B cell (primary cell): ENCODE measurements around the gene RAPGEF1. TPM values are rescaled to one million over a fixed set of nuclear protein-coding genes. Genes with fewer than 3 reads are reported as not detected.

Source experiments
- ATAC-seq: fragments of 200-7000 bp; cut with Tn5 transposase; one replicate; pipeline ENCODE4 v1.10.0; 2021; ENCODE audit warnings: low read depth, mild to moderate bottlenecking, moderate number of reproducible peaks, moderate library complexity
- CTCF ChIA-PET: fragments of 350-600 bp; sonication (Branson Sonifier 250); formaldehyde crosslinking; loops from one replicate; lab custom pipeline; 2021; ENCODE audit warnings: antibody characterized with exemption, inconsistent platforms; lab: Charles Lee
- POLR2A ChIA-PET: fragments of 350-600 bp; sonication (Branson Sonifier 250); formaldehyde crosslinking; loops from one replicate; lab custom pipeline; 2021; ENCODE audit warnings: antibody characterized with exemption; lab: Charles Lee
- DNase-seq: peaks from one replicate; pipeline ENCODE4 v3.0.0; 2013
- H2AFZ ChIP-seq: 2 replicates; pipeline ENCODE4 v1.6.1; 2012; ENCODE audit warnings: mild to moderate bottlenecking, low read depth, low read length; ENCODE audit not compliant: insufficient read depth, poor library complexity, severe bottlenecking
- H3K27ac ChIP-seq, 2 donors: 1 replicate in 1 of 2; 2 replicates in 1 of 2; pipeline ENCODE4 v1.5.1; 2012 to 2013; ENCODE audit warnings: low read length in 2 of 2, mild to moderate bottlenecking in 2 of 2, moderate library complexity in 1 of 2
- H3K27me3 ChIP-seq, 4 experiments: fragments of 200-600 bp in 1 of 4; sonication (generic) in 1 of 4; replicated peaks in 1 of 4; 1 replicate in 2 of 4; 2 replicates in 2 of 4; pipeline versions ENCODE4 v1.6.1 to v1.7.0; 2013 to 2016; ENCODE audit warnings: low read length in 3 of 4, mild to moderate bottlenecking in 2 of 4, mixed read lengths in 1 of 4, moderate library complexity in 1 of 4; ENCODE audit not compliant: insufficient read depth in 4 of 4, control insufficient read depth in 3 of 4; ENCODE audit errors: control extremely low read depth in 1 of 4
- H3K36me3 ChIP-seq, 2 experiments: replicated peaks in 1 of 2; 1 replicate in 1 of 2; 2 replicates in 1 of 2; pipeline versions ENCODE4 v1.6.1 to v1.7.1; 2013; ENCODE audit warnings: low read length in 1 of 2; ENCODE audit not compliant: insufficient read depth in 2 of 2, control insufficient read depth in 1 of 2; ENCODE audit errors: control extremely low read depth in 1 of 2, extremely low read depth in 1 of 2
- H3K4me1 ChIP-seq, 2 donors: fragments of 200-600 bp in 1 of 2; sonication (generic) in 1 of 2; 1 replicate in 1 of 2; 2 replicates in 1 of 2; pipeline versions ENCODE4 v1.5.1 to v1.6.1; 2013 to 2017; ENCODE audit warnings: low read length in 2 of 2; ENCODE audit not compliant: control insufficient read depth in 2 of 2, insufficient read depth in 2 of 2
- H3K4me2 ChIP-seq: replicated peaks from 2 replicates; pipeline ENCODE3; 2012; ENCODE audit warnings: mild to moderate bottlenecking, low read depth, low read length; ENCODE audit not compliant: poor library complexity, severe bottlenecking
- H3K4me3 ChIP-seq, 5 experiments: fragments of 200-600 bp in 1 of 5; sonication (generic) in 1 of 5; 1 replicate in 3 of 5; 2 replicates in 2 of 5; pipeline versions ENCODE4 v1.5.1 to v1.7.0; 2011 to 2016; ENCODE audit warnings: low read length in 4 of 5, mild to moderate bottlenecking in 4 of 5, low read depth in 2 of 5, control low read depth in 1 of 5, moderate library complexity in 1 of 5; ENCODE audit not compliant: insufficient read depth in 1 of 5; ENCODE audit errors: control extremely low read depth in 1 of 5, extremely low read depth in 1 of 5
- H3K79me2 ChIP-seq: fragments of 200-600 bp; sonication (generic); one replicate; pipeline ENCODE4 v1.6.0; 2016; ENCODE audit warnings: low read length; ENCODE audit not compliant: control insufficient read depth, insufficient read depth
- H3K9ac ChIP-seq: fragments of 200-600 bp; sonication (generic); 2 replicates; pipeline ENCODE4 v1.6.1; 2017; ENCODE audit warnings: mild to moderate bottlenecking, low read length, moderate library complexity
- H3K9me3 ChIP-seq, 3 donors: one replicate each; pipeline versions ENCODE4 v1.6.1 to v1.7.1; 2013; ENCODE audit warnings: low read length in 2 of 3; ENCODE audit not compliant: control insufficient read depth in 2 of 3, insufficient read depth in 1 of 3; ENCODE audit errors: control extremely low read depth in 1 of 3
- H4K20me1 ChIP-seq: 2 replicates; pipeline ENCODE4 v1.6.0; 2012; ENCODE audit warnings: mild to moderate bottlenecking, low read length; ENCODE audit not compliant: insufficient read depth, control insufficient read depth, poor library complexity, severe bottlenecking
- H3K27ac Mint-ChIP-seq: one replicate; pipeline ENCODE4 v1.8.0; 2021; ENCODE audit warnings: mixed read lengths
- H3K27me3 Mint-ChIP-seq: one replicate; pipeline ENCODE4 v1.8.0; 2021; ENCODE audit warnings: mixed read lengths
- H3K4me1 Mint-ChIP-seq: one replicate; pipeline ENCODE4 v1.8.0; 2021; ENCODE audit warnings: mixed read lengths
- H3K4me3 Mint-ChIP-seq: one replicate; pipeline ENCODE4 v1.8.0; 2021; ENCODE audit warnings: mixed read lengths
- H3K9me3 Mint-ChIP-seq: one replicate; pipeline ENCODE4 v1.8.0; 2022; ENCODE audit warnings: mixed read lengths; ENCODE audit not compliant: insufficient read depth
- EZH2 ChIP-seq: IDR thresholded peaks from 2 replicates; pipeline ENCODE4 v1.6.1; 2012; ENCODE audit warnings: borderline replicate concordance, low read depth, mild to moderate bottlenecking, moderate library complexity, low read length; ENCODE audit not compliant: insufficient read depth, poor library complexity, severe bottlenecking
- WGBS: methylation state at CpG from one replicate; pipeline ENCODE4 v1.1.5; 2013; ENCODE audit warnings: missing lambda C conversion rate; ENCODE audit not compliant: insufficient coverage; 5-methylcytosine and 5-hydroxymethylcytosine counted together
- intact Hi-C: fragments of 100-400 bp; cut with micrococcal nuclease; formaldehyde crosslinking; loops from one replicate; pipeline ENCODE4 v1.10.0; 2022
- polyA plus RNA-seq: library from polyadenylated mRNA; depleted of rRNA; stranded (reverse); fragments of >200 nt; gene quantifications from 2 replicates; pipeline ENCODE4 v1.2.3, GENCODE V29; 2012
- total RNA-seq, 2 donors: library from RNA; stranded (reverse); fragments of 120-200 nt in 1 of 2; gene quantifications; 1 replicate in 1 of 2; 2 replicates in 1 of 2; pipeline versions ENCODE4 v1.2.3 to v1.2.4, GENCODE V29; 2013 to 2022
- TF ChIP-seq, protein P1 (sequence below): fragments of 200-600 bp; IDR thresholded peaks from one replicate; pipeline ENCODE4 v1.8.0; 2022; ENCODE audit warnings: antibody characterized with exemption, mild to moderate bottlenecking

The RAPGEF1 gene
- total and polyA plus RNA-seq, 2 donors (not counting 1 experiment from before 2014, with no cell fraction given), result 134 to 447 TPM

DNA sequence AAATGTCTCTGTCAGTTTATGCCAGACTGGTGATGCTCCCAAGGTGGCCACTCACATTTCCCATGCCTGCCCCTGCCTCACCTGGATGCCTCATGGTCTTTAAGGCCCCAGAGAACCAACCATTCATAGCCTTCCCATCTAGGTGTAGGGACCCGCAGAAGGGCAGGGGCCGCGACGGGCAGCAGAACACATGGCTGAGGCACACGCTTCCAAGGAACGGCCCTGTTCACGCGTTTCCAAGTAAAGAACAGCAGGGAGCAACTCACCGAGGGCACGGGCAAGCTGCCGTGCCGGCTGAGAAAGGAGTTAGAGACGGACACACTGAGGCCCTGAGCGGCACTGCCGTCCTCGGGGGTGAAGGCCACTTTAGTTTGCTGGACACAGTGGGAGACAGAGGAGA lies 121.1 kb downstream of the RAPGEF1 start:
- no peaks in the 10 kb centered on the region for H3K9me3 Mint-ChIP-seq
- H3K27me3 ChIP-seq, result no peaks in the 10 kb centered on the region
- H3K9me3 ChIP-seq, result peaks cover 0 to 14% (median 7%) of the 10 kb centered on the region in 3 donors
- POLR2A ChIA-PET, result no interaction called here
- WGBS, result over 99% methylated on average over 16 of the region's 16 CpGs
- no peak overlapping the region for H3K4me2 ChIP-seq
- H3K4me3 ChIP-seq, result no peak overlapping the region
- DNase-seq (no peak), ATAC-seq (no peak)
- peaks cover 37% of the 10 kb centered on the region for H3K4me1 Mint-ChIP-seq
- H3K4me1 ChIP-seq, result peaks cover 25 to 37% of the 10 kb centered on the region in 2 donors
- intact Hi-C loops, result no loop called here
- peaks cover 56% of the 10 kb centered on the region for H4K20me1 ChIP-seq
- no peak overlapping the region for H3K9ac ChIP-seq
- no peaks in the 10 kb centered on the region for H3K27me3 Mint-ChIP-seq
- no peak overlapping the region for H3K27ac ChIP-seq
- CTCF ChIA-PET, result no interaction called here
- no peak overlapping the region for H3K4me3 Mint-ChIP-seq
- peak overlapping the region; percentile 48 for H3K27ac Mint-ChIP-seq
- TF ChIP-seq, protein P1, sequence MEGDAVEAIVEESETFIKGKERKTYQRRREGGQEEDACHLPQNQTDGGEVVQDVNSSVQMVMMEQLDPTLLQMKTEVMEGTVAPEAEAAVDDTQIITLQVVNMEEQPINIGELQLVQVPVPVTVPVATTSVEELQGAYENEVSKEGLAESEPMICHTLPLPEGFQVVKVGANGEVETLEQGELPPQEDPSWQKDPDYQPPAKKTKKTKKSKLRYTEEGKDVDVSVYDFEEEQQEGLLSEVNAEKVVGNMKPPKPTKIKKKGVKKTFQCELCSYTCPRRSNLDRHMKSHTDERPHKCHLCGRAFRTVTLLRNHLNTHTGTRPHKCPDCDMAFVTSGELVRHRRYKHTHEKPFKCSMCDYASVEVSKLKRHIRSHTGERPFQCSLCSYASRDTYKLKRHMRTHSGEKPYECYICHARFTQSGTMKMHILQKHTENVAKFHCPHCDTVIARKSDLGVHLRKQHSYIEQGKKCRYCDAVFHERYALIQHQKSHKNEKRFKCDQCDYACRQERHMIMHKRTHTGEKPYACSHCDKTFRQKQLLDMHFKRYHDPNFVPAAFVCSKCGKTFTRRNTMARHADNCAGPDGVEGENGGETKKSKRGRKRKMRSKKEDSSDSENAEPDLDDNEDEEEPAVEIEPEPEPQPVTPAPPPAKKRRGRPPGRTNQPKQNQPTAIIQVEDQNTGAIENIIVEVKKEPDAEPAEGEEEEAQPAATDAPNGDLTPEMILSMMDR, result no peak
- no peak for TF ChIP-seq EZH2
- H3K36me3 ChIP-seq, result peaks cover 2 to 93% of the 10 kb centered on the region in 2 experiments
- H2AFZ ChIP-seq, result no peak overlapping the region
- peaks cover 83% of the 10 kb centered on the region for H3K79me2 ChIP-seq

DNA sequence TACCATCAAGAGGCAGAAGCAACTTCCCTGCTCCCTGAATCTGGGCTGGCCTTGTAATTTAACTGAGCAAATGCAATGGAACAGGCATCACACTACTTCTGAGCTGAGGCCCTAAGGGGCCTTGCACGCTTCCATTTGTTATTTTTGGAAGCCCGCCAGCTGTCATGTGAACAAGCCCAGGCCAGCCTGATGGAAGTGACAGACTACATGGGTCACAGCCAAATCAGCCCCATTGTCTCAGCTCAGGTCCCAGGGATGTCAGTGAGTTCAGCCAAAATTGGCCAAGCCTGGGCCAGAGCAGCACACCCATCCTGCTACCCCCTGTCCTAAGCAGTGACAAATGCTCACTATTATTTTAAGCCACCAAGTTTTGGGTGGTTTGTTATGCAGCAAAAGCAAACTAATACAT lies 121.8 kb downstream of the RAPGEF1 start:
- ATAC-seq (no peak), DNase-seq (no peak)
- intact Hi-C loops, result no loop called here
- Mint-ChIP-seq H3K27me3 (no peaks in the 10 kb centered on the region), H3K4me1 (peaks cover 35% of the 10 kb centered on the region), H3K9me3 (no peaks in the 10 kb centered on the region), H3K4me3 (no peak overlapping the region), H3K27ac (peak overlapping the region; percentile 56)
- H3K36me3 ChIP-seq, result peaks cover 2 to 93% of the 10 kb centered on the region in 2 experiments
- H3K27me3 ChIP-seq, result no peaks in the 10 kb centered on the region
- no peak overlapping the region for H3K4me3 ChIP-seq
- H3K4me2 ChIP-seq, result no peak overlapping the region
- CTCF ChIA-PET, result no interaction called here
- H2AFZ ChIP-seq, result no peak overlapping the region
- TF ChIP-seq, protein P1, result no peak
- no peak for TF ChIP-seq EZH2
- WGBS, result 91% methylated on average over 2 of the region's 2 CpGs
- H3K79me2 ChIP-seq, result peaks cover 83% of the 10 kb centered on the region
- H4K20me1 ChIP-seq, result peaks cover 59% of the 10 kb centered on the region
- no peak overlapping the region for H3K27ac ChIP-seq
- peaks cover 0 to 14% (median 7%) of the 10 kb centered on the region in 3 donors for H3K9me3 ChIP-seq
- no peak overlapping the region for H3K9ac ChIP-seq
- peaks cover 25 to 34% of the 10 kb centered on the region in 2 donors for H3K4me1 ChIP-seq
- POLR2A ChIA-PET, result no interaction called here
